Activated effector memory CD4-positive, alpha-beta T cell treated with Interleukin-2 at 50 U/mL for 16 hours (primary cell): ENCODE results near the gene COL5A1.
"Not testable (repeated sequence)": the region's sequence is repeated elsewhere in the genome, so short reads cannot be mapped to it uniquely, and the experiment has no call there.

ENCODE experiments used
- DNase-seq: peaks from one replicate; pipeline ENCODE4 v3.0.0-alpha.2; 2020

Gene COL5A1

DNA sequence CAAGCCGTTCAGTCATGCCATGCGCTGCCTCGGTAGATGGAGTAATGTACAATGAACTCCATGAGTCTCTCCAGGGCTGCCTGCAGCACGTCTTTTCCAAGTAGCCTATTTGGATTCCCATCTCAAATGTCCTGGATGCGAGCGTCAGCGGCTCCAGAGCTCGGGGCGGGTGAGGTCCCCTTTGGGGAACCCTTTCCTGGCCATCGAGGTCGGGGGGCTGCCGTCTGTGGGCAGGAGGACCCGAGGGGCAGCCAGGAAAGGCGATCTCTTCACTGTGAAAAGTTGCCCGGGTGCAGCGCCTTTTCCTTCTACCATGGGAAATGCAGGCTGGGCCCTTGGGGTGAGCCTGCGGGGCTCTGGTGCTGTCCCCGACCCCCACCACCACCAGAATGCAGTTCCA is 202.1 kb downstream of the COL5A1 start:
- DNase-seq = no peak

- DNase-seq = no peak
Observed at GRCh38 chr9:134844821-134845220, 203.2 kb downstream of the COL5A1 start.

DNA sequence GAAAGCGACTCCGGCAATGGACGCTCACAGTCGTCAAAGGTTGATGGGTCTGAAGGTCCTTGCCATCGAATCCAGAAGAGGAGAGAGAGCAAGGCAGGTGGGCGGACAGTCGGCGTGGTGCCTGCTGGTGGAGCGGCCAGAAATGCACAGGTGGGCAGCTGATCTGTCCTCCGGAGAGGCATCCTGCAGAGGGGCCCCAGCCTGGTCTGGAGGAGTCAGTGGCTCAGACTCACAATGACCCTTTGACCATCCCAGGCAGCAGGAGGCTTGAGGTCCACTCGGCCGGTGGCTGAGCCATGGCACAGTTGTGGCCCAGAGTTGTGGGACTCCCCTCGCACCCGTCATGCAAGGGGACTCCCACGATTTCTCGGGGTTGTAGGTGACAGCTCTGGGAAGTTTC is 204.6 kb downstream of the COL5A1 start:
- no peak for DNase-seq

DNA sequence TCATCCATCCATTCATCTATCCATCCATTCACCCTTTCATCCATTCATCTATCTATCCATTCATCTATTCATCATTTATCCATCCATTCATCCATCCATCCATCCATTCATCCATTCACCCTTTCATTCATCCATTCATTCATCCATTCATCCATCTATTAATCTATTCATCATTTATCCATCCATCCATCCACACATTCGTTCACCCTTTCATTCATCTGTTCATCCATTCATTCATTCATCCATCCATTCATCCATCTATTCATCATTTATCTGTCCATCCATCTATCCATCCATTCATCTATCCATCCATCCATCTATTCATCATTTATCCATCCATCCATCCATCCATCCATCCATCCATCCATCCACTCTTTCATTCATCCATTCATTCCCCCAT is 205.1 kb downstream of the COL5A1 start:
- DNase-seq = no peak

DNA sequence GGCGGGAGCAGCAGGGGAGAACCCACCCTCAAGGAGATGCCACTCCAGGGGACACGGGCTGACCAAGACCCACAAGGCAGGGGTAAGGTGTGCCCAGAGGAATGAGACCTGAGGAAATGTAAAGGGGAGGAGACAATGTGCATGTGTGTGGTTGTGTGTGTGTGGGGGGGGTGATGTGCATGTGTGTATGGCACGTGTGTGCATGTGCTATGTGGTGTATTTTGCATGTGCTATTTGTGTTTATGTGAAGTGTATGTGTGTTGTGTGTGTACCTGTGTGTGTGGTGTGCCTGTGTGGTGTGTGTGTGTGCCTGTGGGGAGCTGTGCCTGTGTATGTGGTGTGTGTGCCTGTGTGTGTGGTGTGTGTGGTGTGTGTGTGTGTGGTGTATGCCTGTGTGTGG is 205.5 kb downstream of the COL5A1 start:
- no peak for DNase-seq

DNA sequence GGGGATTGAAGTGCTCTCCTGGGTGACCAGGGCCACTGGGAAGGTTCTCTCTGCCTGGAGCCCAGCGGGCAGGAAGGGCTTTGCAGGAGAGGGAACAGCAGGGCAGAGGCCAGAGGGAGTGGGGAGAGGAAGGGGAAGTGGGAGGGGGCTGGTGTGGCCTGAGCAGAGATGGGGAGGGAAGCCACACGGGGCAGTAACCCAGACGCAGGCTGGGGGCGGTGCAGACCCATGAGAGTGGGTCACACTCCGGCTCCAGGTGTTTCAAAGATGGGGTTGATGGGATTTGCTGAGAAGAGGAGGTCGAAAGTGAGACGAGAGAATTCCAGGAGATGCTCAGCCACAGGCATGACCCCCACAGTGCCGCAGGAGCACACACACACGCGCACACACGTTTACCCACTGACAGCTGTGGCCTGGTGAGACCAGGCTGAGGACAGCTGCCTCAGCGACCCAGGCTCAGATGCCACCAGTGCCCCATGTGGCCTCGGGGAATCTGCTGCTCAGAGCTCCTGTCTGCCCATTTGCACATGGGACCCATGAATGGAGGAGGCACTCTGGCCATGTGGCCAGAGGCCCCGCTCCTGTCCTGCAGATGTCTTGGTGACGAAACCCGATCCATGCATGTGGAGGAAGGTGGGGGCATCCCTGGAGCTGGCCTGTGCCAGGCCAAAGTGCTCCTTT is 206.3 kb downstream of the COL5A1 start:
- DNase-seq = no peak

- DNase-seq = no peak
Observed at GRCh38 chr9:134848504-134848903, 206.9 kb downstream of the COL5A1 start.

DNA sequence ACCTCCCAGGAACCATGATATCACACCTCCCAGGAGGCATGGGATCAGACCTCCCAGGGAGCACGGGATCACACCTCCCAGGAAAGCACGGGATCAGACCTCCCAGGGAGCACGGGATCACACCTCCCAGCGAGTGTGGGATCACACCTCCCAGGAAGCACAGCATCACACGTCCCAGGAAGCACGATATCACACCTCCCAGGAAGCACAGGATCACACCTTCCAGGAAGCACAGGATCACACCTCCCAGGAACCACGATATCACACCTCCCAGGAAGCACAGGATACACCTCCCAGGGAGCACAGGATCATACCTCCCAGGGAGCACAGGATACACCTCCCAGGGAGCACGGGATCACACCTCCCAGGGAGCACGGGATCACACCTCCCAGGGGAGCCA is 209.0 kb downstream of the COL5A1 start:
- DNase-seq = no peak

- DNase-seq = no peak
Observed at GRCh38 chr9:134851020-134851419, 209.4 kb downstream of the COL5A1 start.

GRCh38 chr9:134852906-134853654 is 211.5 kb downstream of the COL5A1 start:
- DNase-seq = no peak

GRCh38 chr9:134853893-134854292 is 212.3 kb downstream of the COL5A1 start:
- no peak for DNase-seq

- no peak for DNase-seq
Observed at GRCh38 chr9:134854541-134854981, 213.0 kb downstream of the COL5A1 start.

DNA sequence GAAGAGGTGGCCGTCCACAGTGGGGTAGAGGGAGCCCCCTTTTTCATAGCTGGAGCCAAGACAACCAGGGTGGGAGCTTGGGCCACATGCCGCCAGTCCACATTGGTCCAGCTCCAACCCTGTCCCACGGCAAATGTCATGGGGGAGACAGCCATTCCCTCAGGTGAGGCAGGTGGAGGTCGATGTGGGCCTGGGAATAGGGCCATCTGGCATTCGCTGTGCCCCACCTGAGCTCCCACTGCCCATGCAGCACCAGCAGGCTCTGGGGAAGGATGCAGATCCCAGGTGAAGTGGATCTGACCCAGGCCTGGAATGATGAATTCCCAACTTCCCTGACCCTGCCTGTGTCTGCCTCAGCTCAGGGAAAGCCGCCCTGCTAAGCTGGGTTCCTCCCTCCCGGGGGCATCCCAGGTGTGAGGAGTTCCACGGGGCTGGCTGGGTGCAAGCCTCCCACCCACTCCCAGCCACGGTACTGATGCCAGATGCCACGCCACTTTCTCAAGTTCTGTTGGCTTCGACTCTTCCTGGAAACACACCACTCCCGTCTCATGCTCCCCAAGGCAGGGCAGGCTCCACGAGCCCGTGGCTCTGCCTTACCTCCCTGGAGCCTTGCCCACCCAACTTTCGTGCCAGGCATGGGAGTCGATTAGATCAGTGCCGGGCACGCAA is 213.8 kb downstream of the COL5A1 start:
- DNase-seq = no peak

DNA sequence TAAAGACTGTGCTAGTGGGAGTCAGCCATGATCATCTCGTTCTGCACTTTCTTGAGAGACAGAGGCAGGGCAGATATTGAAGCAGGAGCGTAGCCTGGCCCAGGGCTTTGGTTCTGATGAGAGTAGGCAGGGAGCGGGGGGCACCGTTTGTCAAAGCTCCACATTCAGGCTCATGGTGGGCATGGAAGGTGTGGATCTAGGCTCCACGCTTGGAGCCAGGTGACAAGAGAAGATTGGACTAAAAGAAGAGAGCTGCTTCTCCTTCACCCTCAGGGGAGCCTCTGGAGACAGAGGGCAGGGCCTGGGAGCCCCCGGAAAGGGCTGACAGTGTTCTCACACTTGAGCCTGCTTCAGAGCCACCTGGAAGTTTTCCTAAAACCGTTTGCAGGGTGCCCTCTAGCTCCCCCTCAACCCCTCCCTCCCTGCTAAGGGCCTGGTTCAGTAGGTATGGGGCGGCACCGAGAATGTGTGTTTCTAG is 214.3 kb downstream of the COL5A1 start:
- no peak for DNase-seq

- not testable (repeated sequence) for DNase-seq
Observed at GRCh38 chr9:134857451-134857850, 215.8 kb downstream of the COL5A1 start.

- no peak for DNase-seq
Observed at GRCh38 chr9:134858051-134858841, 216.6 kb downstream of the COL5A1 start.

GRCh38 chr9:134860510-134860909 is 218.9 kb downstream of the COL5A1 start:
- no peak for DNase-seq

GRCh38 chr9:134861595-134862334 is 220.2 kb downstream of the COL5A1 start:
- no peak for DNase-seq

DNA sequence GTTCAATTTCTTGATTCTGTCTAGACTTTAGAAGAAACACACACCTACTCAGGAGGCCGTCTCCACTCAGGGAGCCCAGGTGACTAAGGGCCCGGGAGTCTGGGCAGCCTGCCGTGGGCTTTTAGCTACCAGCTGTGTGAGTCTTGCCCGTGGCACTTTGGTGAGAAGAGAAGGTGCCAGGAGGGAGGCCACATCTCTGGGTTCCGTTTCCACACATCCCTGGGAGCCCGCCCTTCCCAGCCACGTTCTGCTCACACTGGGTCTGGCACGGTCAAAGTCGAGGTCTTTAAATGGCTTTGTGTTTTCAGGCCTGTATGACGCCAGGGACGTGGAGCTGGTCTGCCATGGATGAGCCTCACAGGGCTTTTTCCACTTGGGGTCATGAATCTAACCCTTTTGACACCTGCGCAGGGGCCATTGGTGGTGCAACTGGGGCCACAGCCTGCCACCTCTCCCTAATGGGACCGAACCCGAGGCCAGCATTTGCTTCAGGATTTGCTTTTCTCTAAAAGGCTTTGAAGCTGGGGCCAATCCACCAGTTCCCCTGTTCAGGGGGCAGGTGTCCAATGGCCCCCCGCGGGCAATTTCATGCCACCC is 221.8 kb downstream of the COL5A1 start:
- no peak for DNase-seq

- DNase-seq = no peak
Observed at GRCh38 chr9:134863941-134864820, 222.6 kb downstream of the COL5A1 start.

DNA sequence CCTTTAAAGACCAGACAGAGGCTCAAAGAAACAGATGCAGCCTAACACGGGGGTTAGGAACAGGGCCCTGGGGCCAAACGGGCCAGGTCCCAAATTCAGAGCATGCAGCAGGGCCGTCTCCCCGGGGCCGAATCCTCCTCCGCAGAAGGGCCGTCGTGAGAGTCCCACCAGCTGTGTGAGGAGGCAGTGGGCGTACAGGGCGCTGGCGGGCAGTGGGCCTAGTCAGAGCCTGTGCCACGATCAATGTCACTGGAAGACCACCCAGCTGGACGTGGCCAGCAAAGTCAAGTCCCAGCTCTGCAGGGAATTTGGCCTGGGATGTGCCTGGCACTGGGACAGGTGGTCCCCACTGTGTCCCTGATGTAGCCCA is 223.2 kb downstream of the COL5A1 start:
- no peak for DNase-seq
